ENCODE data around the gene MUC15. TPM values are rescaled to one million over a fixed set of nuclear protein-coding genes. Genes with fewer than 3 reads are reported as not detected.

The MUC15 gene
- 1.9 to 2.6 TPM (median 2.4 TPM) in 3 replicates for total RNA-seq

GRCh38 chr11:26571861-26572654 is at the start of gene MUC15:
TSS of gene MUC15 (minus strand) at chr11:26572263. CDS start at chr11:26567094, 5,169 bp downstream.
- peaks cover 61% of the 10 kb centered on the region for H3K4me1 Mint-ChIP-seq
- no peaks in the 10 kb centered on the region for H3K9me3 Mint-ChIP-seq
- TF ChIP-seq CTCF (IDR thresholded peaks at IDR 0.05; ENCODE audit: unreplicated experiment): no peak

GRCh38 chr11:26621132-26621531 is 49.1 kb upstream of the MUC15 start:
- H3K36me3 Mint-ChIP-seq: no peaks in the 10 kb centered on the region
- peaks cover 16% of the 10 kb centered on the region for H3K4me1 Mint-ChIP-seq
- H3K27me3 Mint-ChIP-seq (ENCODE audit: low read depth): no peaks in the 10 kb centered on the region
- no peak for DNase-seq (ENCODE audit: low spot score in 2 of 2, unreplicated experiment in 2 of 2)
- TF ChIP-seq CTCF (IDR thresholded peaks at IDR 0.05; ENCODE audit: unreplicated experiment): no peak
- H3K4me3 Mint-ChIP-seq: no peak overlapping the region
- no peaks in the 10 kb centered on the region for H3K9me3 Mint-ChIP-seq
- H3K27ac Mint-ChIP-seq: no peak overlapping the region

More at GRCh38 chr11:26571861-26572654, at the start of gene MUC15:
- Mint-ChIP-seq H3K4me3 (peak within 1 kb of the TSS; percentile 11), H3K36me3 (no peaks in the 10 kb centered on the region), H3K27me3 (ENCODE audit: low read depth) (no peaks in the 10 kb centered on the region), H3K27ac (peak within 1 kb of the TSS; percentile 94)
- DNase-seq (ENCODE audit: low spot score in 2 of 2, unreplicated experiment in 2 of 2): no peak

- no peaks in the 10 kb centered on the region for H3K27me3 Mint-ChIP-seq (ENCODE audit: low read depth)
- no peak overlapping the region for H3K27ac Mint-ChIP-seq
- no peak for DNase-seq (ENCODE audit: low spot score in 2 of 2, unreplicated experiment in 2 of 2)
- no peaks in the 10 kb centered on the region for H3K9me3 Mint-ChIP-seq
- H3K4me3 Mint-ChIP-seq: no peak overlapping the region
- H3K4me1 Mint-ChIP-seq: peaks cover 16% of the 10 kb centered on the region
- no peaks in the 10 kb centered on the region for H3K36me3 Mint-ChIP-seq
- no peak for TF ChIP-seq CTCF (IDR thresholded peaks at IDR 0.05; ENCODE audit: unreplicated experiment)
Observed at GRCh38 chr11:26620282-26621045, 48.4 kb upstream of the MUC15 start.

- Mint-ChIP-seq H3K27me3 (ENCODE audit: low read depth) (no peaks in the 10 kb centered on the region), H3K9me3 (peaks cover 3% of the 10 kb centered on the region), H3K4me3 (no peak overlapping the region), H3K4me1 (peaks cover 16% of the 10 kb centered on the region), H3K36me3 (peaks cover 2% of the 10 kb centered on the region), H3K27ac (peak overlapping the region; percentile 36)
- DNase-seq (ENCODE audit: low spot score in 2 of 2, unreplicated experiment in 2 of 2): no peak
- TF ChIP-seq CTCF (IDR thresholded peaks at IDR 0.05; ENCODE audit: unreplicated experiment): no peak
Observed at GRCh38 chr11:26618441-26618840, 46.4 kb upstream of the MUC15 start.

GRCh38 chr11:26613759-26614158 is 41.7 kb upstream of the MUC15 start:
- Mint-ChIP-seq H3K4me3 (no peak overlapping the region), H3K27me3 (ENCODE audit: low read depth) (no peaks in the 10 kb centered on the region), H3K4me1 (peaks cover 7% of the 10 kb centered on the region), H3K36me3 (peaks cover 4% of the 10 kb centered on the region), H3K9me3 (peaks cover 22% of the 10 kb centered on the region), H3K27ac (no peak overlapping the region)
- no peak for TF ChIP-seq CTCF (IDR thresholded peaks at IDR 0.05; ENCODE audit: unreplicated experiment)
- no peak for DNase-seq (ENCODE audit: low spot score in 2 of 2, unreplicated experiment in 2 of 2)

Data from mesothelial cell of epicardium (in vitro differentiated cells).